Measurements from ENCODE around the gene NEK10. TPM values are rescaled to one million over a fixed set of nuclear protein-coding genes. Genes with fewer than 3 reads are reported as not detected.
A peak's percentile ranks its signal among the peaks of the same experiment; 100 is the strongest.

NEK10 gene
- total RNA-seq, 1 donor from 2014 or later = 1.2 TPM

DNA sequence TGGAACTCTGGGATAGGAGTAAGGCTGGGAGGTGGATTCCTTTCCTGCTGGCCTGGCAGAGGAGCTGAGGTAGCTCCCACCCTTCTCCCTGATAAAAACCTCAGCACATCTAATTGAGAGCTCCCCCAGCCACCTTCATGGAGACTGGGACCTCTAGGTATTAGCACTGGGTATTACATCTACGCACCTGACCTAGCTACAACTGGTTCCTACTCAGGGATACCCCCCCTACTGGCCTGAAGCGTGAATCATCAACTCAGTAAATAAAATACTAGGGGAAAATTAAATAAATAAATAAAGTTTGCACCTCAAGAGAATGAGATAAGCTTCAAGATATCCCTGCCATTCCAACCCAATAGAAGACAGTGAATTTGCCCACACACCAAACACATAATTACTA, 140.4 kb downstream of the NEK10 start:
- peaks cover 1% of the 10 kb centered on the region for H3K4me1 Mint-ChIP-seq (ENCODE audit: unreplicated experiment)
- no peak for DNase-seq (ENCODE audit: low spot score)
- TF ChIP-seq, protein P1, sequence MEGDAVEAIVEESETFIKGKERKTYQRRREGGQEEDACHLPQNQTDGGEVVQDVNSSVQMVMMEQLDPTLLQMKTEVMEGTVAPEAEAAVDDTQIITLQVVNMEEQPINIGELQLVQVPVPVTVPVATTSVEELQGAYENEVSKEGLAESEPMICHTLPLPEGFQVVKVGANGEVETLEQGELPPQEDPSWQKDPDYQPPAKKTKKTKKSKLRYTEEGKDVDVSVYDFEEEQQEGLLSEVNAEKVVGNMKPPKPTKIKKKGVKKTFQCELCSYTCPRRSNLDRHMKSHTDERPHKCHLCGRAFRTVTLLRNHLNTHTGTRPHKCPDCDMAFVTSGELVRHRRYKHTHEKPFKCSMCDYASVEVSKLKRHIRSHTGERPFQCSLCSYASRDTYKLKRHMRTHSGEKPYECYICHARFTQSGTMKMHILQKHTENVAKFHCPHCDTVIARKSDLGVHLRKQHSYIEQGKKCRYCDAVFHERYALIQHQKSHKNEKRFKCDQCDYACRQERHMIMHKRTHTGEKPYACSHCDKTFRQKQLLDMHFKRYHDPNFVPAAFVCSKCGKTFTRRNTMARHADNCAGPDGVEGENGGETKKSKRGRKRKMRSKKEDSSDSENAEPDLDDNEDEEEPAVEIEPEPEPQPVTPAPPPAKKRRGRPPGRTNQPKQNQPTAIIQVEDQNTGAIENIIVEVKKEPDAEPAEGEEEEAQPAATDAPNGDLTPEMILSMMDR (IDR thresholded peaks at IDR 0.05; ENCODE audit: unreplicated experiment) = peak; percentile 37
- no peaks in the 10 kb centered on the region for H3K9me3 Mint-ChIP-seq (ENCODE audit: unreplicated experiment)
- H3K36me3 Mint-ChIP-seq (ENCODE audit: low read depth, unreplicated experiment) = no peaks in the 10 kb centered on the region
- H3K27ac Mint-ChIP-seq (ENCODE audit: unreplicated experiment) = no peak overlapping the region
- H3K4me3 Mint-ChIP-seq (ENCODE audit: unreplicated experiment) = no peak overlapping the region
- no peaks in the 10 kb centered on the region for H3K27me3 Mint-ChIP-seq (ENCODE audit: unreplicated experiment)

DNA sequence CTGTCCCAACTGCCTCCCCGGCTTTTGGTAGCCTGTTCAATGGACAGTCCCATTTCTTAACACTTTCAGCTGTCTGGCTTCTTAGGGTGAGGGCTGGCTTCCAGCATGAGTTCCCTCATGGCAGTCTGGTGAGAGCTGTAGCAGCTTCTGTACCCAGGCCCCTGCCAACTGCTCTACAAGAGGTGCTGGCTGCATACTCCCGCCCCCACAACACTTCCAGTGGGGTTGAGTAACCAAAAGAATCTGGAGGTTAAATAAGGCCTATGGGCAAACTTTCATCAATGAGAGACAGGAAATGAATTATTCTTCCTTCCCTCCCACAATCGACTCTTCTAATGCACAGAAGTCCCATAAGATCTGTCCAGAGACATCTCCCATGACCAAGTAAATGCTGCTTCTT, 145.0 kb downstream of the NEK10 start:
- Mint-ChIP-seq H3K4me1 (ENCODE audit: unreplicated experiment) (peaks cover 10% of the 10 kb centered on the region), H3K27ac (ENCODE audit: unreplicated experiment) (no peak overlapping the region), H3K36me3 (ENCODE audit: low read depth, unreplicated experiment) (no peaks in the 10 kb centered on the region), H3K9me3 (ENCODE audit: unreplicated experiment) (no peaks in the 10 kb centered on the region), H3K4me3 (ENCODE audit: unreplicated experiment) (no peak overlapping the region), H3K27me3 (ENCODE audit: unreplicated experiment) (no peaks in the 10 kb centered on the region)
- TF ChIP-seq, protein P1 (IDR thresholded peaks at IDR 0.05; ENCODE audit: unreplicated experiment) = no peak
- DNase-seq (ENCODE audit: low spot score) = no peak

DNA sequence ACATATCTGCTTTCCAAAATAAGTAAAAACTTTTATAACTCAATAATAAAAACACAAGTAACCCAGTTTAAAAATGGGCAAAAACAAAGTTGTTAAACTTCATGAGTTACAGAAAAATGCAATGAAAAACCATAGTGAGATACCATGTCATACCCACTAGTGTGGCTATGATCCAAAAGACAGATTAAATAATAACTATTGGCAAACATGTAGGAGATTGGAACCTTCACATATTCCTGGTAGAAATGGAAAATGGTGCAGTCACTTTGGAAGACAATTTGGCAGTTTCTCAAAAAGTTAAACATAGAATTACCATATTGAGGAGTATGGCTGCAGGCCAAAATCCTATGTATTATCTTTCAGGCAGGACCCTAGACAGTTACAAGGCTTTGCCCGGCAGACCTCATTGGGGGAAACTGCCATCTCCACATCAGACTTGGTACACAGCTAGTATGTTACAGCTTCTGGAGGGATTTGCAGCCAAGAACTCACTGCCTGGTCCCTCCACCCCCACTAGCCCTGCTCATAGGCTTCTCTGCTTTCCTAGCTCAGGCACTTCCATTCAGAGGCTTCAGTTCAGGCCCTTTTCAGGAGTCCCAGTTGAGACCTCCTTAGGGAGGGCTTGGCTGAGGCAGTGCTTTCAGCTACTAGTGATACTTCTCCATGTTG, 147.8 kb downstream of the NEK10 start:
- Mint-ChIP-seq H3K4me3 (ENCODE audit: unreplicated experiment) (no peak overlapping the region), H3K36me3 (ENCODE audit: low read depth, unreplicated experiment) (no peaks in the 10 kb centered on the region), H3K27me3 (ENCODE audit: unreplicated experiment) (no peaks in the 10 kb centered on the region), H3K27ac (ENCODE audit: unreplicated experiment) (no peak overlapping the region), H3K9me3 (ENCODE audit: unreplicated experiment) (no peaks in the 10 kb centered on the region), H3K4me1 (ENCODE audit: unreplicated experiment) (peaks cover 10% of the 10 kb centered on the region)
- DNase-seq (ENCODE audit: low spot score) = no peak
- TF ChIP-seq, protein P1 (IDR thresholded peaks at IDR 0.05; ENCODE audit: unreplicated experiment) = no peak

DNA sequence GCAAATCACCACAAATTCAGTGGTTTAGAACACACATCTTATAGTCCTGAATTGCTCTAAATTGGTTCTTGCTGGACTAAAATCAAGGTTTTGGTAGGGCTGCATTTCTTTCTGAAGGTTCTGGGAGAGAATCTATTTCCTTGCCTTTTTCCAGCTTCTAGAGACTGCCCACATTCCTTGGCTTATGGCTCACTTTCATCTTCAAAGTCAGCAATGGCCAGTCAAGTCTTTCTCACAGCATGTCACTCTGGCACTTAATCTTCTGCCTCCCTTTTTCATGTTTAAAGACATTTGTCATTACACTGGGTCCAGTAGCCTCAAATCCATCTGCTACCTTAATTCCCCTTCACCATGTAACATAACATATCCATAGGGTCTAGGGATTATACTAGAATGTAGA, 149.0 kb downstream of the NEK10 start:
- peaks cover 1% of the 10 kb centered on the region for H3K27me3 Mint-ChIP-seq (ENCODE audit: unreplicated experiment)
- no peaks in the 10 kb centered on the region for H3K9me3 Mint-ChIP-seq (ENCODE audit: unreplicated experiment)
- no peak for DNase-seq (ENCODE audit: low spot score)
- H3K36me3 Mint-ChIP-seq (ENCODE audit: low read depth, unreplicated experiment) = no peaks in the 10 kb centered on the region
- TF ChIP-seq, protein P1 (IDR thresholded peaks at IDR 0.05; ENCODE audit: unreplicated experiment) = no peak
- H3K27ac Mint-ChIP-seq (ENCODE audit: unreplicated experiment) = no peak overlapping the region
- peaks cover 10% of the 10 kb centered on the region for H3K4me1 Mint-ChIP-seq (ENCODE audit: unreplicated experiment)
- no peak overlapping the region for H3K4me3 Mint-ChIP-seq (ENCODE audit: unreplicated experiment)

DNA sequence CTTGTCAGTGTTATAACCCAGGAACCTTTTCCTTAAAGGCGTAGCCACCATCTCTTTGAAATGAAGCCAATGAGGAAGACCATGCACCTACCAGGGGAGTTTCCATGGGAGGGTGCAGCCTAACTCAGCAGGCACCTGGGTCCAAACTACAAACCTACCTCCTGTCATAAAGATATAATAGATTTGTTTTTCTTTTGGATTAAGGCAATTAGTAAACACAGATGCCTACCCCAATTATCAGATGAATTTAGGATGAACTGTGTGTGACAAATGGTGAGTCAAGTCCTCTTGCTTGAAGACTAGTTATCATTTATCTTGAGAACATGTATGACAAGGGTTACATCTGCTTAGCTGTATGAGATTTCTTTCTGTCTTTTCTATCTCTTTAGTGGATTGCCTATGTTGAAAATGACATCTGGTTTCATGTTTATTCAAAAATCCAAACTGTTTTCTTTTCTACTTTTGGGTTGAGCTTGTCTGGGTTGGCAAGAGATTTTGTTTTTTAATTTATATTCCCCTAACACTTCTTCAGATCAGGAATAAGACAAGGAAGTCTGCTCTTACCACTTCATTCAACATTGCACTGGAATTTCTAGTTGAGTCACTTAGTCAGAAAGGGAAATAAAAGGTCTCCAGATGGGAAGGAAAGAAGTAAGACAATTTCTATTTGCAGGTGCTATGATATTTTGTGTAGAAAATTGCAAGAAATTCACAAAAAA, 149.9 kb downstream of the NEK10 start:
- TF ChIP-seq, protein P1 (IDR thresholded peaks at IDR 0.05; ENCODE audit: unreplicated experiment) = no peak
- H3K27ac Mint-ChIP-seq (ENCODE audit: unreplicated experiment) = no peak overlapping the region
- no peaks in the 10 kb centered on the region for H3K9me3 Mint-ChIP-seq (ENCODE audit: unreplicated experiment)
- H3K36me3 Mint-ChIP-seq (ENCODE audit: low read depth, unreplicated experiment) = no peaks in the 10 kb centered on the region
- peaks cover 10% of the 10 kb centered on the region for H3K4me1 Mint-ChIP-seq (ENCODE audit: unreplicated experiment)
- no peak for DNase-seq (ENCODE audit: low spot score)
- H3K4me3 Mint-ChIP-seq (ENCODE audit: unreplicated experiment) = no peak overlapping the region
- peaks cover 1% of the 10 kb centered on the region for H3K27me3 Mint-ChIP-seq (ENCODE audit: unreplicated experiment)

All from endothelial cell (in vitro differentiated cells).